HPDE6-E6E7 (cell line): ENCODE results near the gene CD40.
"Not testable (repeated sequence)": the region's sequence is repeated elsewhere in the genome, so short reads cannot be mapped to it uniquely, and the experiment has no call there.

ENCODE experiments used
- DNase-seq: peaks from one replicate; pipeline ENCODE4 v3.0.0; 2011; ENCODE audit warnings: missing footprints; ENCODE audit errors: extremely low spot score

Gene CD40

GRCh38 chr20:46093531-46093930 lies 24.6 kb upstream of the CD40 start:
- DNase-seq = no peak

- no peak for DNase-seq
These were observed 18.4 kb upstream of the CD40 start for GRCh38 chr20:46099491-46100287.

- DNase-seq = not testable (repeated sequence)
These were observed 17.7 kb upstream of the CD40 start for GRCh38 chr20:46100444-46100843.

GRCh38 chr20:46100988-46101387 lies 17.1 kb upstream of the CD40 start:
- no peak for DNase-seq

- DNase-seq = no peak
These were observed 16.2 kb upstream of the CD40 start for GRCh38 chr20:46101957-46102356.

- DNase-seq = no peak
These were observed 15.2 kb upstream of the CD40 start for GRCh38 chr20:46102940-46103339.

GRCh38 chr20:46104262-46104661 lies 13.9 kb upstream of the CD40 start:
- DNase-seq = no peak

- no peak for DNase-seq
These were observed 11.1 kb upstream of the CD40 start for GRCh38 chr20:46107061-46107460.

GRCh38 chr20:46108435-46108841 lies 9.7 kb upstream of the CD40 start:
- DNase-seq = no peak

- no peak for DNase-seq
These were observed 9.1 kb upstream of the CD40 start for GRCh38 chr20:46108976-46109375.

- no peak for DNase-seq
These were observed 6.9 kb upstream of the CD40 start for GRCh38 chr20:46111028-46111835.

- no peak for DNase-seq
These were observed 6.3 kb upstream of the CD40 start for GRCh38 chr20:46111836-46112212.

- DNase-seq = no peak
These were observed 5.5 kb upstream of the CD40 start for GRCh38 chr20:46112430-46113112.

GRCh38 chr20:46113113-46113470 lies 5.0 kb upstream of the CD40 start:
- DNase-seq = no peak

GRCh38 chr20:46114449-46114848 lies 3.7 kb upstream of the CD40 start:
- no peak for DNase-seq

GRCh38 chr20:46118481-46119020 lies 437 bp downstream of the CD40 start:
- DNase-seq = no peak

- no peak for DNase-seq
These were observed 973 bp downstream of the CD40 start for GRCh38 chr20:46119028-46119546.

GRCh38 chr20:46119547-46119946 lies 1.4 kb downstream of the CD40 start:
- no peak for DNase-seq

- no peak for DNase-seq
These were observed 2.0 kb downstream of the CD40 start for GRCh38 chr20:46120136-46120535.

- DNase-seq = no peak
These were observed 3.2 kb downstream of the CD40 start for GRCh38 chr20:46121184-46121930.

- DNase-seq = peak; percentile 95
These were observed 4.0 kb downstream of the CD40 start for GRCh38 chr20:46122071-46122470.
